ENCODE results near the gene CBLN3. TPM values are rescaled to one million over a fixed set of nuclear protein-coding genes. Genes with fewer than 3 reads are reported as not detected.
"Not testable (repeated sequence)": the region's sequence is repeated elsewhere in the genome, so short reads cannot be mapped to it uniquely, and the experiment has no call there.

The CBLN3 gene
- total RNA-seq = 1 to 10 TPM; 3.5 to 4.2 TPM
- long read RNA-seq, donor 1 = 0 reads
- long read RNA-seq, donor 2, transcript CBLN3-202 (3 exons, 718 nt) = major isoform, 6 of 9 reads
- long read RNA-seq, donor 2, partial matches to known transcripts = 0 of 9 reads
- long read RNA-seq, donor 2, other reads (novel, unspliced or antisense) = 0 of 9 reads

- intact Hi-C loops (cut with DNase I) = loop anchor here (1.0 kb wide), 2 partner anchors 12 to 63 kb away; no protein-coding TSS in a partner anchor
- peak; percentile 97 for DNase-seq (ENCODE audit: low spot score)
Measured at GRCh38 chr14:24429395-24430142, at the start of gene CBLN3, which contains the start of gene KHNYN. CBLN3 (minus strand) TSS chr14:24429668; CDS start chr14:24429054, 614 bp downstream. KHNYN (plus strand) TSS chr14:24429954; CDS start chr14:24430731, 777 bp downstream.

GRCh38 chr14:24475261-24475660 lies 45.8 kb upstream of the CBLN3 start:
- no peak for DNase-seq (ENCODE audit: low spot score)
- intact Hi-C loops (cut with DNase I) = no loop called here

- DNase-seq (ENCODE audit: low spot score) = no peak
- intact Hi-C loops (cut with DNase I) = no loop called here
Measured at GRCh38 chr14:24473211-24473610, 43.7 kb upstream of the CBLN3 start.

GRCh38 chr14:24470450-24470849 lies 41.0 kb upstream of the CBLN3 start:
- DNase-seq (ENCODE audit: low spot score) = not testable (repeated sequence)

GRCh38 chr14:24465805-24466204 lies 36.3 kb upstream of the CBLN3 start:
- intact Hi-C loops (cut with DNase I) = no loop called here
- no peak for DNase-seq (ENCODE audit: low spot score)

More at GRCh38 chr14:24470450-24470849, 41.0 kb upstream of the CBLN3 start:
- intact Hi-C loops (cut with DNase I) = not testable (repeated sequence)

GRCh38 chr14:24465368-24465767 lies 35.9 kb upstream of the CBLN3 start:
- no peak for DNase-seq (ENCODE audit: low spot score)
- intact Hi-C loops (cut with DNase I) = no loop called here

- DNase-seq (ENCODE audit: low spot score) = no peak
- intact Hi-C loops (cut with DNase I) = no loop called here
Measured at GRCh38 chr14:24463884-24464785, 34.7 kb upstream of the CBLN3 start.

- no peak for DNase-seq (ENCODE audit: low spot score)
- intact Hi-C loops (cut with DNase I) = no loop called here
Measured at GRCh38 chr14:24463017-24463883, 33.8 kb upstream of the CBLN3 start.

GRCh38 chr14:24461336-24461735 lies 31.9 kb upstream of the CBLN3 start:
- DNase-seq (ENCODE audit: low spot score) = no peak
- intact Hi-C loops (cut with DNase I) = no loop called here

- no peak for DNase-seq (ENCODE audit: low spot score)
- intact Hi-C loops (cut with DNase I) = no loop called here
Measured at GRCh38 chr14:24459331-24459730, 29.9 kb upstream of the CBLN3 start.

GRCh38 chr14:24458736-24459135 lies 29.3 kb upstream of the CBLN3 start:
- intact Hi-C loops (cut with DNase I) = no loop called here
- no peak for DNase-seq (ENCODE audit: low spot score)

GRCh38 chr14:24456980-24457379 lies 27.5 kb upstream of the CBLN3 start:
- intact Hi-C loops (cut with DNase I) = no loop called here
- DNase-seq (ENCODE audit: low spot score) = no peak

- DNase-seq (ENCODE audit: low spot score); intact Hi-C loops (cut with DNase I): not testable (repeated sequence)
Measured at GRCh38 chr14:24450828-24451227, 21.4 kb upstream of the CBLN3 start.

- intact Hi-C loops (cut with DNase I) = no loop called here
- no peak for DNase-seq (ENCODE audit: low spot score)
Measured at GRCh38 chr14:24443053-24443665, 13.7 kb upstream of the CBLN3 start.

- DNase-seq (ENCODE audit: low spot score) = peak; percentile 99
- intact Hi-C loops (cut with DNase I) = no loop called here
Measured at GRCh38 chr14:24442240-24443052, 13.0 kb upstream of the CBLN3 start, which contains the start of gene SDR39U1. SDR39U1 (minus strand) TSS chr14:24442776; CDS start chr14:24442769, 7 bp downstream.

GRCh38 chr14:24441904-24442239 lies 12.4 kb upstream of the CBLN3 start:
- intact Hi-C loops (cut with DNase I) = loop anchor here in 1 of 2 donors (1.0 kb wide), 1 partner anchor 13 kb away; the partner anchor contains the start of genes CBLN3 and KHNYN
- DNase-seq (ENCODE audit: low spot score) = no peak

GRCh38 chr14:24441485-24441884 lies 12.0 kb upstream of the CBLN3 start:
- no peak for DNase-seq (ENCODE audit: low spot score)
- intact Hi-C loops (cut with DNase I) = loop anchor here in 1 of 2 donors (1.0 kb wide), 1 partner anchor 12 kb away; the partner anchor contains the start of genes CBLN3 and KHNYN
